Mesenchymal stem cell (in vitro differentiated cells and primary cell): ENCODE data around the gene TSR1.

Source experiments
- DNase-seq: peaks from one replicate; pipeline ENCODE4 v3.0.0-alpha.2; 2013
- H2AFZ ChIP-seq: one replicate; pipeline ENCODE4 v1.6.1; 2013; ENCODE audit warnings: low read depth, mild to moderate bottlenecking, control low read depth, inconsistent platforms, low read length, moderate library complexity
- H2AK5ac ChIP-seq: 2 replicates; pipeline ENCODE4 v1.6.1; 2013; ENCODE audit warnings: low read length, moderate library complexity, mild to moderate bottlenecking, inconsistent platforms; ENCODE audit not compliant: severe bottlenecking
- H2BK120ac ChIP-seq: one replicate; pipeline ENCODE4 v1.6.1; 2013; ENCODE audit warnings: low read depth, mild to moderate bottlenecking, inconsistent platforms, low read length, moderate library complexity
- H2BK12ac ChIP-seq, 2 experiments: one replicate each; pipeline ENCODE4 v1.6.1; 2013; ENCODE audit warnings: inconsistent platforms in 2 of 2, low read length in 2 of 2, mild to moderate bottlenecking in 2 of 2, moderate library complexity in 2 of 2, control low read depth in 1 of 2
- H2BK15ac ChIP-seq: one replicate; pipeline ENCODE4 v1.6.1; 2013; ENCODE audit warnings: mild to moderate bottlenecking, low read depth, inconsistent platforms; ENCODE audit not compliant: poor library complexity, severe bottlenecking
- H2BK5ac ChIP-seq: 2 replicates; pipeline ENCODE4 v1.6.1; 2013; ENCODE audit warnings: low read depth, mild to moderate bottlenecking, low read length, control low read depth, inconsistent platforms; ENCODE audit not compliant: poor library complexity, severe bottlenecking
- H3K14ac ChIP-seq, 2 experiments: one replicate each; pipeline ENCODE4 v1.6.1; 2013; ENCODE audit warnings: inconsistent platforms in 2 of 2, low read length in 2 of 2, control low read depth in 1 of 2, mild to moderate bottlenecking in 1 of 2, moderate library complexity in 1 of 2
- H3K18ac ChIP-seq, 2 experiments: one replicate each; pipeline ENCODE4 v1.6.1; 2013; ENCODE audit warnings: inconsistent platforms in 2 of 2, low read length in 2 of 2, control low read depth in 1 of 2, low read depth in 1 of 2, mild to moderate bottlenecking in 1 of 2
- H3K23ac ChIP-seq, 2 experiments: one replicate each; pipeline ENCODE4 v1.6.1; 2013; ENCODE audit warnings: inconsistent platforms in 2 of 2, low read length in 2 of 2, mild to moderate bottlenecking in 2 of 2, moderate library complexity in 2 of 2, control low read depth in 1 of 2
- H3K27ac ChIP-seq: 2 replicates; pipeline ENCODE4 v1.5.1; 2013; ENCODE audit warnings: mild to moderate bottlenecking, moderate library complexity, low read length, control low read depth, inconsistent platforms; ENCODE audit not compliant: poor library complexity, severe bottlenecking
- H3K27me3 ChIP-seq, 2 experiments: 2 replicates each; pipeline versions ENCODE4 v1.6.1 to v1.7.0; 2013; ENCODE audit warnings: low read length in 2 of 2, mild to moderate bottlenecking in 2 of 2, moderate library complexity in 2 of 2, control low read depth in 1 of 2, inconsistent platforms in 1 of 2; ENCODE audit not compliant: control insufficient read depth in 1 of 2, insufficient read depth in 1 of 2
- H3K36me3 ChIP-seq, 2 experiments: 2 replicates each; pipeline versions ENCODE4 v1.6.1 to v1.7.0; 2013; ENCODE audit warnings: low read length in 2 of 2, control low read depth in 1 of 2, inconsistent platforms in 1 of 2, low read depth in 1 of 2, mild to moderate bottlenecking in 1 of 2; ENCODE audit not compliant: insufficient read depth in 2 of 2, control insufficient read depth in 1 of 2
- H3K4ac ChIP-seq, 2 experiments: one replicate each; pipeline ENCODE4 v1.6.1; 2013; ENCODE audit warnings: inconsistent platforms in 2 of 2, low read length in 2 of 2, mild to moderate bottlenecking in 2 of 2, moderate library complexity in 2 of 2, control low read depth in 1 of 2, low read depth in 1 of 2
- H3K4me1 ChIP-seq: 2 replicates; pipeline ENCODE4 v1.6.1; 2013; ENCODE audit warnings: low read depth, low read length, control low read depth; ENCODE audit not compliant: control insufficient read depth, insufficient read depth
- H3K4me2 ChIP-seq: 2 replicates; pipeline ENCODE4 v1.6.1; 2013; ENCODE audit warnings: low read length, mild to moderate bottlenecking, inconsistent platforms; ENCODE audit not compliant: poor library complexity, severe bottlenecking
- H3K4me3 ChIP-seq, 2 experiments: 2 replicates each; pipeline versions ENCODE4 v1.5.1 to v1.7.0; 2013; ENCODE audit warnings: low read length in 2 of 2, mild to moderate bottlenecking in 2 of 2, control low read depth in 1 of 2, low read depth in 1 of 2; ENCODE audit not compliant: insufficient read depth in 1 of 2
- H3K79me1 ChIP-seq: replicated peaks from 2 replicates; pipeline ENCODE4 v1.6.1; 2013; ENCODE audit warnings: mild to moderate bottlenecking, control low read depth, low read length, inconsistent platforms; ENCODE audit not compliant: poor library complexity, severe bottlenecking
- H3K9ac ChIP-seq: 2 replicates; pipeline ENCODE4 v1.7.0; 2013; ENCODE audit warnings: mild to moderate bottlenecking, low read length, moderate library complexity
- H3K9me3 ChIP-seq: 2 replicates; pipeline ENCODE4 v1.7.0; 2013; ENCODE audit warnings: mild to moderate bottlenecking, low read length; ENCODE audit not compliant: control insufficient read depth
- H4K8ac ChIP-seq: one replicate; pipeline ENCODE4 v1.6.1; 2013; ENCODE audit warnings: inconsistent platforms, mild to moderate bottlenecking, low read length, moderate library complexity
- H4K91ac ChIP-seq: one replicate; pipeline ENCODE4 v1.6.1; 2013; ENCODE audit warnings: mild to moderate bottlenecking, low read length, inconsistent platforms
- WGBS: methylation state at CpG from one replicate; pipeline ENCODE4 v1.1.7; 2013; ENCODE audit warnings: mixed read lengths; 5-methylcytosine and 5-hydroxymethylcytosine counted together

TSR1 gene

DNA sequence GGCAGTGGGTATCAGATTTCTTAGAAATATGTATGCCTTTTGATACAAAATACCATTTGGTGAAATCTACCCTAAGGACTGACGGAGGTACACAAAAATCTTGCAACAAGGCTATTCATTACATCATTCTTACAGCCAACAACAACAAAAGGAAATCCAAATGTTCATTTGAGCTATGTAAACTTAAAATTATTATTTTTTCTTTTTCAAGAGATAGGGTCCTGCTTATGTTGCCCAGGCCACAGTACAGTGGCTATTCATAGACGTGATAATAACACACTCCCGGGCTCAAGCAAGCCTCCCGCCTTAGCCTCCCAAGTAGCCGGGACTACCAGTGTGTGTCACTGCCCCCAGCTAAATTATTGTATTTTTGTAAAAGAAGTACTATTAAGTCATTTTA, 23.5 kb downstream of the TSR1 start:
- Histone ChIP-seq H3K4ac (no peak overlapping the region), H2AK5ac (no peak overlapping the region), H3K79me1 (peaks cover 8% of the 10 kb centered on the region), H3K27ac (no peak overlapping the region), H2BK15ac (no peak overlapping the region), H4K8ac (no peak overlapping the region), H3K14ac (no peak overlapping the region), H2AFZ (no peak overlapping the region), H2BK5ac (no peak overlapping the region), H3K9ac (no peak overlapping the region), H3K36me3 (no peaks in the 10 kb centered on the region), H3K4me2 (no peak overlapping the region), H3K27me3 (no peaks in the 10 kb centered on the region), H3K4me1 (peaks cover 2% of the 10 kb centered on the region), H3K4me3 (no peak overlapping the region), H3K23ac (no peak overlapping the region), H4K91ac (no peak overlapping the region), H3K9me3 (no peaks in the 10 kb centered on the region), H2BK12ac (no peak overlapping the region), H3K18ac (no peak overlapping the region), H2BK120ac (no peak overlapping the region)
- WGBS = 100% methylated on average over 4 of the region's 5 CpGs
- DNase-seq = no peak

DNA sequence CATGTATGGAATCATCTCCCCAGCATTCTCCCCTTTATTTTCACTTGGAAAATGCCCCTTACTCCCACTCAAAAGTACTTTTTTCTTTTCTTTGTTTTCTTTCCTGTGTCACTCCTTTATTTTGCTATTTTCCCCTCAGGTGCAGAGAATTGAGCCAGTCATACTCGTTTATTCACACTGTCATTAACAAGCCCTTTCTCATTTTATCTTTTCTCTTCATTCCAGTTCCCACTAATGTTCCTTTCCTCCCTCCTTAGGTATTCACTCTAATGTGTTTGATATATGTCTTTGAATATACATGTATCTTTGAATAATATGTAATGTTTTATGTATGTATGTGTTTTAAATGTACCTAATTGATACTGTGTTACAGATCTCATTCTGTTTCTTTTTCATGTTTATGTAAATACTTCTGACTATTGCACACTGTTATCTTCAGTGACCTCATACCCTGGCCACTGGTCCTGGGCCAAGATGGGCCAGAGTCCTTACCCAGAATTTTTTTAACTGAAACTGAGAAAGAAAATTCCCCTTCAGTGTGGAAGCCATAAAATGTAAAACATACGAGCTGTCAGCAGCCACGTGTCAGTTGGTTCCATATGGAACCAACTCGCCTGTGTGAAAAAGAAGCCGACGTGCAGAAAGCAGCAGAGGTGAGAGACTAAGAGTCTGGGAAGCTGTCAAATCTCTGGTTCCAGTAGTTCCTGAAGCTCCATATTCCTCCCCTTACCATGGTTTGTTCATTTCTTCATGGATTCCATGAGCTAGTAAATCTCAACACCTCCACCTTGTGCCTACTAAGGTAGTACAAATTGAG, 26.7 kb downstream of the TSR1 start:
- H2BK15ac ChIP-seq = no peak overlapping the region
- no peak overlapping the region for H3K9ac ChIP-seq
- no peak overlapping the region for H4K91ac ChIP-seq
- no peak overlapping the region for H2AFZ ChIP-seq
- H3K79me1 ChIP-seq = peaks cover 16% of the 10 kb centered on the region
- no peak overlapping the region for H3K27ac ChIP-seq
- H4K8ac ChIP-seq = no peak overlapping the region
- no peak overlapping the region for H3K4me2 ChIP-seq
- peak; percentile 37 for DNase-seq
- no peak overlapping the region for H3K14ac ChIP-seq
- no peak overlapping the region for H2BK120ac ChIP-seq
- no peak overlapping the region for H3K18ac ChIP-seq
- no peaks in the 10 kb centered on the region for H3K9me3 ChIP-seq
- no peak overlapping the region for H2BK5ac ChIP-seq
- H3K4me3 ChIP-seq = no peak overlapping the region
- peaks cover 2% of the 10 kb centered on the region for H3K4me1 ChIP-seq
- H3K23ac ChIP-seq = no peak overlapping the region
- peaks cover 0 to 7% of the 10 kb centered on the region in 2 experiments for H3K36me3 ChIP-seq
- no peak overlapping the region for H3K4ac ChIP-seq
- no peak overlapping the region for H2AK5ac ChIP-seq
- no peaks in the 10 kb centered on the region for H3K27me3 ChIP-seq
- no peak overlapping the region for H2BK12ac ChIP-seq
- 84% methylated on average over 6 of the region's 6 CpGs for WGBS

DNA sequence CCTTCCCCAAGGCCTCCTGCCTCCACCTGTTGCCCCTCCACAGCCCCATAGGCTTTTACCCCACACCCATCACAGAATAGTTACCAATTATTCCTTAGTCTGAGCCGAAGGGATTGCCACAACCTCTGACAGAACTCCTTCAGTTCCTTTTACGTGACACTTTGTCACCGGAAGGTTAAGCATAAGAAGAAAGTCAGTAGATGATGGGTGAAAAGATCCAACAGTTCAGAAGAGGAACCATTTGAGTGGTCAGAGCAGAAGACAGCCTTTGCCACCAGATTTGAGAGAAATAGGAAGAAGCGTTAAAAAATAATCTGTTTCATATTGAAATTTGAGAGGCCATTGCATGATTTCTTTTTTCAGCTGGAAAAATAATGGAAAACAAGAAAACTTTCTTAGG, 31.3 kb downstream of the TSR1 start:
- WGBS = 97% methylated on average over 3 of the region's 4 CpGs
- Histone ChIP-seq H2BK15ac (no peak overlapping the region), H3K23ac (no peak overlapping the region)

DNA sequence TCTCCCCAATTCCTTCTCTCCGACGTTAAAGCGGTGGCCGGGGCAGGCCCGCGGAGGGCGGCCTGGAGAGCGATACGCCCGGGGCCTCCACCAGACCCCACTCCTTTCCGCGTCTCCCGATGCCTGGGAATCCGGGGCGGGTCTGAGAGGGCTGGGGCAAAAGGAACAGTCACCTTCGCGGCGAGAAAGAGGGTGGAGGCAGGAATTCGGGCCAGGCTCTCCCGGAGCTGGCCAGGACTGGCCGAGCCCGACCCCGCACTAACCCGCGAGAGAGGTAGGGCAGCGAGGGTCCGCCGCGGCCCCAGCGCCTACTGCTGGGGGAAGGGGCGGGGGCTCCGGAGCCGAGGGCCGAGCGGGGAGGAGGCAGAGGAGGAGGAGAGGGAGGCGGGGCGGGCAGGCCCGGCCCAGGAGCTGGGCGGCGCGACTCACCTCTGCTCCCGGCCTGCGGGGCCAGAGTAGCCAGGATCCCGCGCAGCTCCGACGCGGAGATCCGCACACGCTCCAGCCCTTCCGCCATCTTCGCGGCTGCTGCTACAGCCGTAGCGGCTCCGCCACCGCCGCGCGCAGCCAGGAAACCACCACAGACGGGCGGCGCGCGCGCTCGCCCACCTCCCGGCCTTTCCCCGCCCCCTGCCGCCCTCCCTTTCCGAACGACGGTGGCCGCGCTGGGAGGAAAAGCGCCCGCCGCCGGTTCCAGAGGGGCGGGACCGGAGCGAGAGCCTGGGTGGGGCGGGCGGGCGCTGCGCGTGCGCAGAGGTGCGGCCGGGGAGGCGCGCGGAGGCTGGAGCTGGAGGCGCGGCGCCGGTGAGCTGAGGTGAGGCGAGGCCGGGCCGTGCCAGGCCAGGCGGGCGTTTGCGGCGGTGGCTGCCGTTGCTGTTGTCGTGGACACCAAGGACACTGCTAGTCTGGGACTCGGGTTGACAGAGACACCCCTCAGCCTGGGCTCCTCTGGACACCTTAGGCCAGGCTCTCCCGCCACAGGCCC, 32.8 kb downstream of the TSR1 start, which contains the start of the genes SMG6 and SRR:
SMG6 (minus strand) TSS at position 582 of the 985 bp plus-strand sequence; CDS start at position 517, 65 bp downstream.
SRR (plus strand) TSS at position 747 of the 985 bp plus-strand sequence. CDS start 11,611 bp downstream, outside the sequence.
- peak within 1 kb of the TSS; percentile 79 for H2BK120ac ChIP-seq
- peak within 1 kb of the TSS; percentile 98 for H3K9ac ChIP-seq
- H3K23ac ChIP-seq = peak within 1 kb of the TSS in 1 of 2 experiments; percentile 96
- peak within 1 kb of the TSS; percentile 84 for H3K4me2 ChIP-seq
- H3K79me1 ChIP-seq = peaks cover 26% of the 10 kb centered on the region
- peak within 1 kb of the TSS in 1 of 2 experiments; percentile 99 for H3K14ac ChIP-seq
- H2AK5ac ChIP-seq = no peak within 1 kb of the TSS
- WGBS = under 1% methylated on average over 77 of the region's 108 CpGs
- peak within 1 kb of the TSS; percentile 82 for H3K27ac ChIP-seq
- H2AFZ ChIP-seq = peak within 1 kb of the TSS; percentile 95
- H4K8ac ChIP-seq = peak within 1 kb of the TSS; percentile 97
- peak within 1 kb of the TSS; percentile 98 for H4K91ac ChIP-seq
- H3K4ac ChIP-seq = peak within 1 kb of the TSS; percentile 64 to 88
- DNase-seq = peak; percentile 91
- peaks cover 11% of the 10 kb centered on the region for H3K4me1 ChIP-seq
- peak within 1 kb of the TSS; percentile 97 to 98 for H3K18ac ChIP-seq
- no peaks in the 10 kb centered on the region for H3K27me3 ChIP-seq
- no peaks in the 10 kb centered on the region for H3K9me3 ChIP-seq
- peak within 1 kb of the TSS; percentile 95 to 99 for H3K4me3 ChIP-seq
- H3K36me3 ChIP-seq = peaks cover 18 to 28% of the 10 kb centered on the region in 2 experiments
- H2BK12ac ChIP-seq = peak within 1 kb of the TSS in 1 of 2 experiments; percentile 92
- peak within 1 kb of the TSS; percentile 87 for H2BK5ac ChIP-seq
- peak within 1 kb of the TSS; percentile 94 for H2BK15ac ChIP-seq

More for the DNA sequence above, 31.3 kb downstream of the TSR1 start:
- Histone ChIP-seq H2BK120ac (no peak overlapping the region), H3K4me1 (peaks cover 11% of the 10 kb centered on the region), H3K36me3 (peaks cover 5 to 15% of the 10 kb centered on the region in 2 experiments), H3K9ac (no peak overlapping the region), H3K4me2 (no peak overlapping the region), H4K8ac (no peak overlapping the region), H3K9me3 (no peaks in the 10 kb centered on the region), H3K4me3 (no peak overlapping the region), H3K27me3 (no peaks in the 10 kb centered on the region), H4K91ac (no peak overlapping the region), H3K79me1 (peaks cover 17% of the 10 kb centered on the region), H3K27ac (no peak overlapping the region), H3K14ac (no peak overlapping the region), H3K18ac (no peak overlapping the region), H3K4ac (no peak overlapping the region), H2AFZ (no peak overlapping the region), H2BK5ac (no peak overlapping the region), H2BK12ac (no peak overlapping the region), H2AK5ac (no peak overlapping the region)
- DNase-seq = no peak
